SK-N-SH treated with all-trans-retinoic acid at 6 μM for 48 hours (cell line): ENCODE results near the gene PTGDR2.

Experiments used
- ATAC-seq: fragments of 200-7000 bp; cut with Tn5 transposase; 3 replicates; pipeline ENCODE4 v1.9.1; 2020; ENCODE audit warnings: mild to moderate bottlenecking, moderate library complexity
- ARNTL ChIP-seq: fragments of 450-650 bp; formaldehyde crosslinking; IDR thresholded peaks from 2 replicates; pipeline ENCODE4 v1.5.0; 2020; ENCODE audit warnings: low read depth, mild to moderate bottlenecking, moderate library complexity, borderline replicate concordance
- BACH2 ChIP-seq: fragments of 250-450 bp; sonication (Bioruptor Pico); IDR thresholded peaks from 2 replicates; pipeline ENCODE4 v1.9.0; 2021; ENCODE audit warnings: mild to moderate bottlenecking, borderline replicate concordance
- CREB5 ChIP-seq: fragments of 250-450 bp; sonication (Bioruptor Pico); IDR thresholded peaks from 2 replicates; pipeline ENCODE4 v1.5.1; 2020; ENCODE audit warnings: low read depth, mild to moderate bottlenecking, moderate library complexity
- CSDC2 ChIP-seq: fragments of 250-450 bp; sonication (Bioruptor Pico); IDR thresholded peaks from 2 replicates; pipeline ENCODE4 v1.5.0; 2020; ENCODE audit warnings: mild to moderate bottlenecking, moderate library complexity
- ESRRG ChIP-seq: fragments of 250-450 bp; sonication (Bioruptor Pico); IDR thresholded peaks from 2 replicates; pipeline ENCODE4 v1.6.1; 2021; ENCODE audit warnings: mild to moderate bottlenecking
- GLIS3 ChIP-seq: fragments of 250-450 bp; sonication (Bioruptor Pico); IDR thresholded peaks from 2 replicates; pipeline ENCODE4 v1.5.0; 2020; ENCODE audit warnings: mild to moderate bottlenecking, moderate library complexity
- ISL1 ChIP-seq: fragments of 250-450 bp; sonication (Bioruptor Pico); IDR thresholded peaks from 2 replicates; pipeline ENCODE4 v2.1.2; 2022; ENCODE audit warnings: mild to moderate bottlenecking, moderate library complexity
- OSR1 ChIP-seq: fragments of 250-450 bp; sonication (Bioruptor Pico); IDR thresholded peaks from 2 replicates; pipeline ENCODE4 v1.8.0; 2022; ENCODE audit warnings: moderate library complexity, mild to moderate bottlenecking, inconsistent platforms
- PATZ1 ChIP-seq: fragments of 250-450 bp; sonication (Bioruptor Pico); IDR thresholded peaks from 2 replicates; pipeline ENCODE4 v1.8.0; 2020; ENCODE audit warnings: mild to moderate bottlenecking, moderate library complexity, borderline replicate concordance
- POU6F1 ChIP-seq: fragments of 250-450 bp; sonication (Bioruptor Pico); IDR thresholded peaks from 2 replicates; pipeline ENCODE4 v1.8.0; 2021; ENCODE audit warnings: low read depth, mild to moderate bottlenecking, moderate library complexity, borderline replicate concordance
- PPARA ChIP-seq: fragments of 250-450 bp; sonication (Bioruptor Pico); IDR thresholded peaks from 2 replicates; pipeline ENCODE4 v1.5.0; 2020; ENCODE audit warnings: mild to moderate bottlenecking, borderline replicate concordance
- RARB ChIP-seq: fragments of 250-450 bp; sonication (Bioruptor Pico); IDR thresholded peaks from 2 replicates; pipeline ENCODE4 v1.8.0; 2021; ENCODE audit warnings: mild to moderate bottlenecking, moderate library complexity
- SNAI2 ChIP-seq: fragments of 250-450 bp; sonication (Bioruptor Pico); IDR thresholded peaks from 2 replicates; pipeline ENCODE4 v1.5.0; 2020; ENCODE audit warnings: mild to moderate bottlenecking, moderate library complexity
- TCF4 ChIP-seq: fragments of 250-450 bp; sonication (Bioruptor Pico); IDR thresholded peaks from 2 replicates; pipeline ENCODE4 v1.8.0; 2021; ENCODE audit warnings: mild to moderate bottlenecking, moderate library complexity, borderline replicate concordance
- TOX ChIP-seq: fragments of 250-450 bp; sonication (Bioruptor Pico); IDR thresholded peaks from 2 replicates; pipeline ENCODE4 v1.8.0; 2021; ENCODE audit warnings: mild to moderate bottlenecking, moderate library complexity, borderline replicate concordance
- TSHZ2 ChIP-seq: fragments of 250-450 bp; sonication (Bioruptor Pico); IDR thresholded peaks from 2 replicates; pipeline ENCODE4 v1.5.0; 2020; ENCODE audit warnings: mild to moderate bottlenecking, moderate library complexity
- ZC3H10 ChIP-seq: fragments of 250-450 bp; sonication (Bioruptor Pico); IDR thresholded peaks from 2 replicates; pipeline ENCODE4 v1.5.1; 2021; ENCODE audit warnings: mild to moderate bottlenecking, moderate library complexity
- ZFP3 ChIP-seq: fragments of 250-450 bp; sonication (Bioruptor Pico); IDR thresholded peaks from 2 replicates; pipeline ENCODE4 v1.5.0; 2020; ENCODE audit warnings: mild to moderate bottlenecking, moderate library complexity
- ZFP30 ChIP-seq: fragments of 450-650 bp; formaldehyde crosslinking; IDR thresholded peaks from 2 replicates; pipeline ENCODE4 v1.5.0; 2022; ENCODE audit warnings: mild to moderate bottlenecking, moderate library complexity
- ZNF565 ChIP-seq: fragments of 450-650 bp; formaldehyde crosslinking; conservative IDR thresholded peaks from 2 replicates; pipeline ENCODE4 v1.5.0; 2020; ENCODE audit warnings: low read depth, mild to moderate bottlenecking, moderate library complexity
- ZNF70 ChIP-seq: fragments of 450-650 bp; formaldehyde crosslinking; IDR thresholded peaks from 2 replicates; pipeline ENCODE4 v1.5.0; 2020; ENCODE audit warnings: mild to moderate bottlenecking, moderate library complexity
- ZNF8 ChIP-seq: fragments of 450-650 bp; formaldehyde crosslinking; IDR thresholded peaks from 2 replicates; pipeline ENCODE4 v1.5.0; 2020; ENCODE audit warnings: mild to moderate bottlenecking, moderate library complexity

Gene PTGDR2

GRCh38 chr11:60840470-60841430 is 15.0 kb downstream of the PTGDR2 start:
- no peak for TF ChIP-seq ZFP30 (CRISPR knock-in tag)
- TF ChIP-seq SNAI2, result no peak
- no peak for TF ChIP-seq BACH2
- no peak for TF ChIP-seq RARB
- no peak for TF ChIP-seq CREB5 (CRISPR knock-in tag)
- no peak for TF ChIP-seq ESRRG (CRISPR knock-in tag)
- TF ChIP-seq GLIS3 (CRISPR knock-in tag), result no peak
- TF ChIP-seq ZC3H10 (CRISPR knock-in tag), result no peak
- no peak for TF ChIP-seq ZFP3 (CRISPR knock-in tag)
- TF ChIP-seq PATZ1, result no peak
- TF ChIP-seq ISL1 (CRISPR knock-in tag), result no peak
- no peak for TF ChIP-seq OSR1 (CRISPR knock-in tag)
- TF ChIP-seq ZNF70, result no peak
- no peak for TF ChIP-seq PPARA (CRISPR knock-in tag)
- no peak for TF ChIP-seq TCF4 (CRISPR knock-in tag)
- TF ChIP-seq TOX (CRISPR knock-in tag), result no peak
- TF ChIP-seq ZNF565 (CRISPR knock-in tag), result no peak
- ATAC-seq, result no peak

- no peak for ATAC-seq
- TF ChIP-seq POU6F1, result no peak
- TF ChIP-seq ZNF70, result no peak
- no peak for TF ChIP-seq ZNF8 (CRISPR knock-in tag)
- no peak for TF ChIP-seq ESRRG (CRISPR knock-in tag)
- no peak for TF ChIP-seq CREB5 (CRISPR knock-in tag)
Measured at GRCh38 chr11:60838132-60838531, 17.6 kb downstream of the PTGDR2 start.

GRCh38 chr11:60836866-60837515 is 18.8 kb downstream of the PTGDR2 start:
- TF ChIP-seq PPARA (CRISPR knock-in tag) (no peak), ZFP30 (CRISPR knock-in tag) (no peak), CSDC2 (CRISPR knock-in tag) (no peak), PATZ1 (no peak), ARNTL (no peak), TSHZ2 (no peak), TOX (CRISPR knock-in tag) (no peak), TCF4 (CRISPR knock-in tag) (no peak), BACH2 (no peak), POU6F1 (no peak), ISL1 (CRISPR knock-in tag) (no peak), ZNF70 (no peak), ZC3H10 (CRISPR knock-in tag) (no peak)
- TF ChIP-seq, all 23 proteins: peak for 0
- ATAC-seq, result no peak
